HG02870 (cell line): Measurements from ENCODE around the gene TAF11L5.
"Not testable (repeated sequence)": the region's sequence is repeated elsewhere in the genome, so short reads cannot be mapped to it uniquely, and the experiment has no call there.

Experiments used
- ATAC-seq: cut with Tn5 transposase; IDR thresholded peaks from one replicate; pipeline ENCODE4 v1.9.1; 2021; ENCODE audit warnings: mild to moderate bottlenecking, moderate library complexity; ENCODE audit not compliant: unreplicated experiment

The TAF11L5 gene

DNA sequence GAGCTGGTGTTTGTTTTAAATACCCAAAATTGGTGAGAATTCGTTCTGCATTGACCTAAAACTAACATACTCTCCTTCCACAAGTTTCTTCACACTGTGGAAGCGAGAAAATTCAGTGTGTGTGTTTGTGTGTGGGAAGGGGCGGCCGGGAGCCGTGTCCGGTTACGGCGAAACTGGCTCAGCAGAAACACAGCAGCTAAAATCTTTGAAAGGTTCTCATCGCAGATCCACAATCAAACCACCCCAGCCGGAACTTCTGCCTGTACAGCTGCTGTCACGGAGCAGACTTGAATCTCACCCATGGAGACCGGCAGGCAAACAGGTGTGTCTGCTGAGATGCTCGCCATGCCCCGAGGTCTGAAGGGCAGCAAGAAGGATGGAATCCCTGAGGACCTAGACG, at the start of gene TAF11L5:
Gene TAF11L5, plus strand, starts transcription at position 301 of the 400 bp plus-strand sequence.
- ATAC-seq = not testable (repeated sequence)

DNA sequence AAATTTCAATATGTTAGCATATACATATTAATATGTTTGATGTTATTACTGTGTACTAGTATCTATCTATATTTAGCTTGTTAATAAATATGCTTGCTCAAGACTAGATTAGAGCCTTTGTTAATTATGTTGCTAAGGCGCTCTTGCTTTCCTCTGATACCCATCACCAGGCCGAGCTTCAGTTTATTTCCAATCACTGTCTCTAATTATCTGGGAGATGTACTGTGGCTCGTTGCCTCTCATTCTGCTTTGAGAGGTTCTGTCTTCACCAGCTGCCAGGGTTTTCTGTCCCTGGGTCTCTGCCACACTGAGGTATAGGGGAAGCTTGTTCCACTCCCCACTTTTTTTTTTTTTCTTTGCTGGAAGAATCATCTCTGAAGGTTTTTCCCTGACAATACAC, 48.0 kb upstream of the TAF11L5 start:
- no peak for ATAC-seq

DNA sequence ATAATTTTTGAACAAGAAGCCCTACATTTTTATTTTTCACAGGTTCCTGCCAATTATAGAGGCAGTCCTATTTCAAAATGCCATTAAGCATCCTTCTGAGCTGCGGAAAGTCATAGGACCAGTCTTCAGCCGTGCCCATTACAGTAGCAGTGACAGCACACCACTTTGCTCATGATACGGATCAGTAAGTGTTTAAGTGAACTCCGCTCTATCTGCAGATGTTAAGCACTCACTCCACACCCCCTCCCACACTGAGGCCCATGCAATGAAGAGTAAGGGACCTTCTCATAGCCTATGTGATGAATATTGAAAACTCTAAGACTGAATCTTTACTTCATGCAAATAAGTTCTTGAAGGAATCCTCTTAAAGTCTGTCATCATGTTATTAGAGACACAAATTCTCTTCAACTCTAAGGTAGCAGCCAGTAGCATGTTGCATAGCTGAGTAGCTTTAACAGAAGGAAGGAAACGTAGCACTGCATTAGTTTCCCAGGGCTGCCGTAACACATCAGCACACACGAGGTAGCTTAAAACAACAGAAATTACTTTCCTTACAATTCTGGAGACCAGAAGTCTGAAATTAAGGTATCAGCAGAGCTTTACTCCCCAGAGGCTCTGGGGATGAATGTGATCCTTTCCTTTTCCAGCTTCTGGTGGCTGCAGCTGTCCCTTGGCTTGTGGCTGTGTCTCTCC, 47.3 kb upstream of the TAF11L5 start:
- ATAC-seq = no peak

DNA sequence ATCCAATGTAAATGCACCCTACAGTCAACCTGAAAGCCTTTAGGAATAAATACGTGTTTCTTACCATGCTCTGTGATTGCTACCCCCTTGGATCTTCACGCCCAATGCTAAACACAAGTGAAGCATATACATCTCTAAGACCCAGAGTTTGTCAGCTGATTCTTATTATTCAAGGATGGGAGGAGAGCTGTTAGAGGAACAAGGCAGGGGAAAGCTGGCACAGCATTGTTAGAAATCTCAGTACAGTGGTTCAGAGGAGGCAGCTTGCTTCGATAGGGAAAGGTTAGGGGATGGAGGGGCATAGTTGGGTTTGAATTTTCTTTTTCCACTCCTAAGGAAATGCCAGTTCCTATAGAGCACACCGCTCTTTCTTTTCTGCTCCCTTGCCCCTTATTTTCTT, 43.7 kb upstream of the TAF11L5 start:
- no peak for ATAC-seq

DNA sequence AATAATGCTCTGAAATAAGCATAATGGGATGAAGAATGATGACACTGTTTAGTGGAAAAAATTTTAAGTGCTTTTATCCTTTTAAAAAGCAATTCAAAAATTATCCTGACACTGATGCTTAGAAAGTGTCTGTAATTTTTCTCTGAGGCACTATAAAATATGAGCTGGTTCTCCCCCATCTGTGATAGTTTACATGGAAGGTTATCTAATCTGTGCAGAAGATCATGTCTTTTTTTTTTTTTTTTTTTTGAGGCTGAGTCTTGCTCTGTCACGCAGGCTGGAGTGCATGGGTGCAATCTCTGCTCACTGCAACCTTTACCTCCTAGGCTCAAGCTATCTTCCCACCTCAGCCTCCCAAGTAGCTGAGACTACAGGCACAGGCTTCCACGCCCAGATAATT, 42.2 kb upstream of the TAF11L5 start:
- ATAC-seq = no peak

DNA sequence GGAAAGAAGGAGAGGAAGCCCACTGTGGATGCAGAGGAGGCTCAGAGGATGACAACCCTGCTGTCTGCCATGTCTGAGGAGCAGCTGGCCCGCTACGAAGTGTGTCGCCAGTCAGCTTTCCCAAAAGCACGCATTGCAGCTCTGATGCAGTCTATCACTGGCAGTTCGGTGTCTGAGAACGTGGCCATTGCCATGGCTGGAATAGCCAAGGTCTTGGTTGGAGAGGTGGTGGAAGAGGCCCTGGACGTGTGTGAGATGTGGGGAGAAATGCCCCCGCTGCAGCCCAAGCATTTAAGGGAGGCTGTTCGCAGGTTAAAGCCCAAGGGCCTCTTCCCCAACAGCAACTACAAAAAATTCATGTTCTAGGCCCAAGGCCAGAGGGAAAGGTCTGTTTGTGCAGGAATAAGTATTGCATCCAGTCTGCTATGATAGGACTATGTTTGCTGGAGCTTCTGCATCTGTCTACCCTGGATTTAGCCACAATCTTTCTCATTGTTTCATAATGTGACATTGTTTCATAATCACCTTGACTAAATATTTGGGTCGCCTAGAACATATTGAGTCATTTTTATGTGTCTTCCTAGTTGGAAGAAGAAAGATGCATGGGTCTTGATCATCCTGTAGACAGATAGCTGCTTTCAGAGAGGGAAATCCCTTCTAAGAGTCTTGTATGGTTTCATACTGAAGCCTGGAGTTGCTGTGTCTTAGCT, 38.4 kb upstream of the TAF11L5 start:
- ATAC-seq = not testable (repeated sequence)

DNA sequence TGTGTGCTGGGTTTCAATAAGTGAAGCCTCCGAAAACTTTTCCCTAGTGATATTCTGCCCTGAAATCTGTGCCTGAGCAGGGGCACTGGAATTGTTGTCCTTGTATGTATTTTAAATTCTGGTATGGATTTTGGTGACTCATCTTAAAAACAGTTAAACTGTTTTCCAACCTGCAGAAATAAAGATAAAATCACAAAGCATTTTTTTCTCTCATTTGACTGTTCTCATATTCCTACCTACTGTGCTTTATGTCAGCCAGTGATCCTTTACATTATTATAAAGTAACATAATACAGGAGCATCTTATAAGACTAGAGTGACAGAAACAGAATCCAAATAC, 37.9 kb upstream of the TAF11L5 start:
- ATAC-seq = no peak

DNA sequence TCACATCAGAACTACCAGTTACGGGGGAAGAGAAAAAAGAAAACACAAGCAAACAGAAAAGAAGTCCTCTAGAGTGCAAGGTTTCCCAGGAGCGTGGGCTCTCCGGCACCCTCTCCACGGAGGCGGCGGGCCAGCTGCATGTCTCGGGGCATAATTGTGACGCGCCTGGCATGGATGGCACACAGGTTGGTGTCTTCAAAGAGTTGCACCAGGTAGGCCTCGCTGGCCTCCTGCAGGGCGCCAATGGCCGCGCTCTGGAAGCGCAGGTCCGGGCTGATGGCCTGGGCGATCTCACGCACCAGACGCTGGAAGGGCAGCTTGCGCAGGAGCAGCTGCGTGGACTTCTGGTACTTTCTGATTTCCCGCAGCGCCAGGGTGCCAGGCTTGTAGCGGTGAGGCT, 33.8 kb upstream of the TAF11L5 start:
- ATAC-seq = not testable (repeated sequence)

DNA sequence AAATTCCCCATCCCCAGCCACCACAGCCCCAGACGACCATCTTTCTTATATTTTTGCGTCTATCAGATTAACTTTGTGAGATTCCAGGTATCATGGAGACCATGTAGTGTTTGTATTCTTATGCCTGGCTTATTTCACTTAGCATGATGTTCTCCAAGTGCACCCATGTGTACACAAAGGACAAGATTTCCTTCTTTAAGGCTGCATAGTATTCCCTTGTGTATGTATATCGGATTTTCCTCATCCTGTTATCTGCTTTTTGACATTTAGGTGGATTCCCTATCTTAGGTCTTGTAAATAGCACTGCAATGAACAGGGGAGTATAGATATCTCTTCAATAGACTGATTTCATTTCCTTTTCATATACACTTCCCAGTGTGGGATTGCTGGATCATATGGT, 32.3 kb upstream of the TAF11L5 start:
- ATAC-seq = no peak

DNA sequence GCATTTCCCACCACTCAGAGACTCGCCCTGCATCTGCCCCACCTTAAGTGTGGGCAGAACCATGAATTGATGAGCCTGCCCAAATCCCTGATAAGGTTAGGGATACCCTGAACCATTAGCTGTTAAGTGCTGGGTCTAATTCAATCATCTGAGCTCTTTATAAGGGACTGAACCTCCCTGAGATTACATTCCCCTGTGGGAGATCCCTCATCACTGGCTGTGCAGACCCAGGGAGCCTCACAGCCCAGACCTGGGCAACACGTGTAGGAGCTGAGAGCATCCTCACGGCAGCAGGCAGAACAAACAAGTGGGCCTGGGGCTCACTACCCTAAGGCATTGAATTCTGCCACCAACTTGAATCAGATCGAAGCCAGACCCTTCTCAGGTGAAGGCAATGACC, 27.6 kb upstream of the TAF11L5 start:
- no peak for ATAC-seq

DNA sequence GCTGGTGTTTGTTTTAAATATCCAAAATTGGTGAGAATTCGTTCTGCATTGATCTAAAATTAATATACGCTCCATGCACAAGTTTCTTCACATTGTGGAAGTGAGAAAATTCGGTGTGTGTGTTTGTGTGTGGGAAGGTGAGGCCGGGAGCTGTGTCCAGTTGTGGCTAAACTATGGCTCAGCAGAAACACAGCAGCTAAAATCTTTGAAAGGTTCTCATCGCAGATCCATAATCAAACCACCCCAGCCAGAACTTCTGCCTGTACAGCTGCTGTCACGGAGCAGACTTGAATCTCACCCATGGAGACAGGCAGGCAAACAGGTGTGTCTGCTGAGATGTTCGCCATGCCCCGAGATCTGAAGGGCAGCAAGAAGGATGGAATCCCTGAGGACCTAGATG, 27.1 kb upstream of the TAF11L5 start, which contains the start of gene TAF11L2:
Gene TAF11L2, plus strand, starts transcription at position 301 of the 400 bp plus-strand sequence.
- ATAC-seq = not testable (repeated sequence)

DNA sequence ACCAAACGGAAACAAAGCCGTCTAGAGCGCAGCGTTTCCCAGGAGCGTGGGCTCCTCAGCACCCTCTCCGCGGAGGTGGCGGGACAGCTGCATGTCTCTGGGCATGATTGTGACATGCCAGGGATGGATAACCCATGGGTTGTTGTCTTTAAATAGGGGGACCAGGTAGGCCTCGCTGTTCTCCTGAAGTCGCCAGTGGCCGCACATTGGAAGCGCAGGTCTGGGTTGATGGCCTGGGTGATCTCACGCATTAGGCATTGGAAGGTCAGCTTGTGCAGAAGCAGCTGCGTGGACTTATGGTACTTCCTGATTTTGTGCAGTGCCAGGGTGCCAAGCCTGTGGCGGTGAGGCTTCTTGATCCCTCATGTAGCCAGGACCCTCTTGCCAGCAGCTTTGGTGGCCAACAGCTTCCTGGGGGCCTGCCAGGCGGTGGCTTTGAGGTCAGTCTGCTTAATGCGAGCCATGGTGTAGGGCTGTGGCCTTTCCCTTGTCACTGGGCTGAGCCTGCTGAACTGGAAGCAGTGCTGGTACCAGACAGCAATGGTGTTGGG, 13.2 kb upstream of the TAF11L5 start:
- no peak for ATAC-seq

DNA sequence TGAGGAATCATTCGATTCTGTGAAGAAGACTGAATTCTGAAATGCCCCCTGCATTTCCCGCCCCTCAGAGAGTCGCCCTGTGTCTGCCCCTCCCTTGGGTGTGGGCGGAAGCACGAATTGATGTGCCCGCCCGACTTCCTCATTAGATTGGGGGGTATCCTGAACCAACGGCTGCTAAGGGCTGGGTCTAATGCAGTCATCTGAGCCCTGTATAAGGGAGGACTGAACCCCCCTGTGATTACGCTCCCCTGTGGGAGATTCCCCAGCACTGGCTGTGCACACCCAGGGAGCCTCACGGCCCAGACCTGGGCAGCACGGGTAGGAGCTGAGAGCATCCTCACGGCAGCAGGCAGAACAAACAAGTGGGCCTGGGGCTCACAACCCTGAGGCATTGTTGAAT, 7.5 kb upstream of the TAF11L5 start:
- ATAC-seq = not testable (repeated sequence)

DNA sequence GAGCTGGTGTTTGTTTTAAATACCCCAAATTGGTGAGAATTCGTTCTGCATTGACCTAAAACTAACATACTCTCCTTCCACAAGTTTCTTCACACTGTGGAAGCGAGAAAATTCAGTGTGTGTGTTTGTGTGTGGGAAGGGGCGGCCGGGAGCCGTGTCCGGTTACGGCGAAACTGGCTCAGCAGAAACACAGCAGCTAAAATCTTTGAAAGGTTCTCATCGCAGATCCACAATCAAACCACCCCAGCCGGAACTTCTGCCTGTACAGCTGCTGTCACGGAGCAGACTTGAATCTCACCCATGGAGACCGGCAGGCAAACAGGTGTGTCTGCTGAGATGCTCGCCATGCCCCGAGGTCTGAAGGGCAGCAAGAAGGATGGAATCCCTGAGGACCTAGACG, 7.0 kb upstream of the TAF11L5 start, which contains the start of gene TAF11L3:
Gene TAF11L3, plus strand, starts transcription at position 301 of the 400 bp plus-strand sequence.
- ATAC-seq = not testable (repeated sequence)

DNA sequence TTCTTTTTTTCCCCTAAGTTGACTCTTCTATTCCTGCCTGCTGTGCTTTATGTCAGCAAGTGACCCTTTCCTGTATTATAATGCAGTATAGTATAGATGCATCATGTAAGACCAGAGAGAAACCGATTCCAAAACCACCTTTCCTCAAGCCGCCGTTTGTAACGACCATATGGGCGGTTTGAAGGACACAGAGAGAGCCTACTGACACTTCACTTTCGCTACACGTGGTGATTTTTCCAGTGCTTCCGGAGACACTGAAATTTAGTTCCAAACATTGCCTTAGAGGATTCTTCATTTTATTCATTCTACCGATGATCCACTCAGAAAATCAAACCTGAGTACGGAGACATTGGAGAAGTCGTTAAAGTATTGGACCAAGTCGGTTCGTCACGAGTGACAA, 5.5 kb upstream of the TAF11L5 start:
- ATAC-seq = not testable (repeated sequence)

DNA sequence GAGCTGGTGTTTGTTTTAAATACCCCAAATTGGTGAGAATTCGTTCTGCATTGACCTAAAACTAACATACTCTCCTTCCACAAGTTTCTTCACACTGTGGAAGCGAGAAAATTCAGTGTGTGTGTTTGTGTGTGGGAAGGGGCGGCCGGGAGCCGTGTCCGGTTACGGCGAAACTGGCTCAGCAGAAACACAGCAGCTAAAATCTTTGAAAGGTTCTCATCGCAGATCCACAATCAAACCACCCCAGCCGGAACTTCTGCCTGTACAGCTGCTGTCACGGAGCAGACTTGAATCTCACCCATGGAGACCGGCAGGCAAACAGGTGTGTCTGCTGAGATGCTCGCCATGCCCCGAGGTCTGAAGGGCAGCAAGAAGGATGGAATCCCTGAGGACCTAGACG, 3.5 kb upstream of the TAF11L5 start, which contains the start of gene TAF11L4:
Gene TAF11L4, plus strand, starts transcription at position 301 of the 400 bp plus-strand sequence.
- ATAC-seq = not testable (repeated sequence)

DNA sequence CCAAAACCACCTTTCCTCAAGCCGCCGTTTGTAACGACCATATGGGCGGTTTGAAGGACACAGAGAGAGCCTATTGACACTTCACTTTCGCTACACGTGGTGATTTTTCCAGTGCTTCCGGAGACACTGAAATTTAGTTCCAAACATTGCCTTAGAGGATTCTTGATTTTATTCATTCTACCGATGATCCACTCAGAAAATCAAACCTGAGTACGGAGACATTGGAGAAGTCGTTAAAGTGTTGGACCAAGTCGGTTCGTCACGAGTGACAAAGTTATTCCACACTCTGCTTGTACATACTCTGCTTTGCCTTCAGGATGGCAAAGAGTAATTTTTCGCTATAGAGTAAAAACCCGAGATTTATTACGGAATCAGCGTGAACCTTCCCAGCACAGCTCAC, 1.5 kb downstream of the TAF11L5 start:
- ATAC-seq = not testable (repeated sequence)

DNA sequence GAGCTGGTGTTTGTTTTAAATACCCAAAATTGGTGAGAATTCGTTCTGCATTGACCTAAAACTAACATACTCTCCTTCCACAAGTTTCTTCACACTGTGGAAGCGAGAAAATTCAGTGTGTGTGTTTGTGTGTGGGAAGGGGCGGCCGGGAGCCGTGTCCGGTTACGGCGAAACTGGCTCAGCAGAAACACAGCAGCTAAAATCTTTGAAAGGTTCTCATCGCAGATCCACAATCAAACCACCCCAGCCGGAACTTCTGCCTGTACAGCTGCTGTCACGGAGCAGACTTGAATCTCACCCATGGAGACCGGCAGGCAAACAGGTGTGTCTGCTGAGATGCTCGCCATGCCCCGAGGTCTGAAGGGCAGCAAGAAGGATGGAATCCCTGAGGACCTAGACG, 3.3 kb downstream of the TAF11L5 start, which contains the start of gene TAF11L6:
Gene TAF11L6, plus strand, starts transcription at position 301 of the 400 bp plus-strand sequence.
- not testable (repeated sequence) for ATAC-seq
